Measurements from ENCODE around the gene PRM2. TPM values are rescaled to one million over a fixed set of nuclear protein-coding genes. Genes with fewer than 3 reads are reported as not detected.

The PRM2 gene
- total and polyA plus RNA-seq, 2 experiments from 2014 or later: not detected

- TF ChIP-seq EZH2 (IDR thresholded peaks at IDR 0.05; ENCODE audit: low read depth, unreplicated experiment) (no peak), NANOG (IDR thresholded peaks at IDR 0.05; ENCODE audit: borderline replicate concordance) (no peak), ZNF331 (CRISPR knock-in tag; IDR thresholded peaks at IDR 0.05; ENCODE audit: low read depth) (no peak)
- H3K36me3 ChIP-seq (ENCODE audit: insufficient read depth): no peaks in the 10 kb centered on the region
- H3K9me3 Mint-ChIP-seq: no peaks in the 10 kb centered on the region
- H3K4me2 ChIP-seq: no peak within 1 kb of the TSS
- no peaks in the 10 kb centered on the region; the same call in 1 of the 2 replicates for H3K4me1 ChIP-seq (ENCODE audit: insufficient read depth)
- H3K79me2 ChIP-seq (replicated peaks; ENCODE audit: insufficient read depth): no peaks in the 10 kb centered on the region
- H3K27ac Mint-ChIP-seq: no peak within 1 kb of the TSS
- no peak within 1 kb of the TSS for H2AFZ ChIP-seq
- H3K27me3 Mint-ChIP-seq (ENCODE audit: insufficient read depth, low read depth, poor library complexity): peaks cover 12% of the 10 kb centered on the region
- no peak for DNase-seq (ENCODE audit: low spot score)
- no peak within 1 kb of the TSS for H3K4me3 Mint-ChIP-seq
- no peaks in the 10 kb centered on the region for H3K27me3 ChIP-seq (ENCODE audit: insufficient read depth)
- H3K4me1 Mint-ChIP-seq: peaks cover 9% of the 10 kb centered on the region
- no peak within 1 kb of the TSS for H3K4me3 ChIP-seq
- H3K36me3 Mint-ChIP-seq (ENCODE audit: low read depth): no peaks in the 10 kb centered on the region
- no peak within 1 kb of the TSS for H3K27ac ChIP-seq (ENCODE audit: low read depth)
- H4K20me1 ChIP-seq (replicated peaks; ENCODE audit: insufficient read depth): no peaks in the 10 kb centered on the region
- H3F3A ChIP-seq (replicated peaks; ENCODE audit: low read depth): 0 out of 2 replicates have a peak, but pooled peaks cover 3% of the 10 kb centered on the region
- H3K9me2 ChIP-seq (ENCODE audit: insufficient read depth): peaks cover 3% of the 10 kb centered on the region; the same call in 1 of the 2 replicates
- no peak for ATAC-seq
These were observed 7.3 kb downstream of the PRM2 start, which contains the start of gene TNP2 for GRCh38 chr16:11268921-11269375. TNP2 (minus strand) TSS chr16:11269325; CDS start chr16:11269262, 63 bp downstream.

- Mint-ChIP-seq H3K36me3 (ENCODE audit: low read depth) (no peaks in the 10 kb centered on the region), H3K27me3 (ENCODE audit: insufficient read depth, low read depth, poor library complexity) (peaks cover 11% of the 10 kb centered on the region), H3K27ac (no peak overlapping the region), H3K9me3 (no peaks in the 10 kb centered on the region), H3K4me3 (no peak overlapping the region), H3K4me1 (peaks cover 3% of the 10 kb centered on the region; the same call in 2 of the 3 replicates)
- ATAC-seq (no peak), DNase-seq (ENCODE audit: low spot score) (no peak)
- Histone ChIP-seq H2AFZ (no peak overlapping the region), H3K4me3 (no peak overlapping the region), H3K4me1 (ENCODE audit: insufficient read depth) (no peaks in the 10 kb centered on the region; the same call in 1 of the 2 replicates), H3K27me3 (ENCODE audit: insufficient read depth) (no peaks in the 10 kb centered on the region), H3K79me2 (replicated peaks; ENCODE audit: insufficient read depth) (no peaks in the 10 kb centered on the region), H3K4me2 (no peak overlapping the region), H3K9me2 (ENCODE audit: insufficient read depth) (peaks cover 3% of the 10 kb centered on the region; the same call in 1 of the 2 replicates), H3K27ac (ENCODE audit: low read depth) (no peak overlapping the region), H3F3A (replicated peaks; ENCODE audit: low read depth) (no peaks in the 10 kb centered on the region; the same call in 1 of the 2 replicates), H3K36me3 (ENCODE audit: insufficient read depth) (no peaks in the 10 kb centered on the region), H4K20me1 (replicated peaks; ENCODE audit: insufficient read depth) (no peaks in the 10 kb centered on the region)
- TF ChIP-seq REST (IDR thresholded peaks at IDR 0.05; ENCODE audit: unreplicated experiment): no peak
These were observed 11.2 kb downstream of the PRM2 start for GRCh38 chr16:11265124-11265523.

- H3K36me3 Mint-ChIP-seq (ENCODE audit: low read depth): no peaks in the 10 kb centered on the region
- no peak overlapping the region for H3K27ac Mint-ChIP-seq
- no peak overlapping the region for H3K4me3 Mint-ChIP-seq
- peaks cover 3% of the 10 kb centered on the region for H3F3A ChIP-seq (replicated peaks; ENCODE audit: low read depth)
- H3K4me2 ChIP-seq: no peak overlapping the region
- no peak for DNase-seq (ENCODE audit: low spot score)
- peaks cover 4% of the 10 kb centered on the region for H3K4me1 Mint-ChIP-seq
- no peak overlapping the region for H3K27ac ChIP-seq (ENCODE audit: low read depth)
- no peaks in the 10 kb centered on the region for H3K79me2 ChIP-seq (replicated peaks; ENCODE audit: insufficient read depth)
- peaks cover 11% of the 10 kb centered on the region for H3K27me3 Mint-ChIP-seq (ENCODE audit: insufficient read depth, low read depth, poor library complexity)
- H3K9me2 ChIP-seq (ENCODE audit: insufficient read depth): peaks cover 3% of the 10 kb centered on the region; the same call in 1 of the 2 replicates
- H3K4me3 ChIP-seq: no peak overlapping the region
- H2AFZ ChIP-seq: no peak overlapping the region
- no peak for ATAC-seq
- no peaks in the 10 kb centered on the region; the same call in 2 of the 3 replicates for H3K9me3 Mint-ChIP-seq
- no peaks in the 10 kb centered on the region; the same call in 1 of the 2 replicates for H3K4me1 ChIP-seq (ENCODE audit: insufficient read depth)
- no peaks in the 10 kb centered on the region for H3K27me3 ChIP-seq (ENCODE audit: insufficient read depth)
- no peaks in the 10 kb centered on the region for H3K36me3 ChIP-seq (ENCODE audit: insufficient read depth)
- no peaks in the 10 kb centered on the region for H4K20me1 ChIP-seq (replicated peaks; ENCODE audit: insufficient read depth)
- TF ChIP-seq ETS1 (IDR thresholded peaks at IDR 0.05): no peak
- TF ChIP-seq REST (IDR thresholded peaks at IDR 0.05; ENCODE audit: unreplicated experiment): no peak
- no peak for TF ChIP-seq EZH2phosphoT487 (IDR thresholded peaks at IDR 0.05; ENCODE audit: unreplicated experiment)
- TF ChIP-seq CREB1 (CRISPR knock-in tag; IDR thresholded peaks at IDR 0.05; ENCODE audit: low read depth): no peak
- TF ChIP-seq POLR2AphosphoS5 (IDR thresholded peaks at IDR 0.05; ENCODE audit: low read depth): no peak
- no peak for TF ChIP-seq JUNB (IDR thresholded peaks at IDR 0.05; ENCODE audit: unreplicated experiment)
- no peak for TF ChIP-seq STAT1 (IDR thresholded peaks at IDR 0.05; ENCODE audit: unreplicated experiment)
- no peak for TF ChIP-seq EZH2 (IDR thresholded peaks at IDR 0.05; ENCODE audit: low read depth, unreplicated experiment)
- TF ChIP-seq ZNF331 (CRISPR knock-in tag; IDR thresholded peaks at IDR 0.05; ENCODE audit: low read depth): no peak
These were observed 12.0 kb downstream of the PRM2 start for GRCh38 chr16:11264155-11264832.
